HTR-8/SVneo (cell line): ENCODE data around the gene GALNT18.

Experiments used
- DNase-seq: peaks from one replicate; pipeline ENCODE4 v3.0.0; 2011; ENCODE audit warnings: low spot score, mixed read lengths; ENCODE audit not compliant: insufficient read length
- FAIRE-seq: peaks from 2 replicates; lab custom pipeline; 2011; peaks lifted over from hg19 to GRCh38; lab: Jason Lieb, UNC

The GALNT18 gene

GRCh38 chr11:11338304-11338703 lies 283.5 kb downstream of the GALNT18 start:
- no peak for DNase-seq
- FAIRE-seq: no peak

GRCh38 chr11:11336664-11337063 lies 285.1 kb downstream of the GALNT18 start:
- no peak for FAIRE-seq
- no peak for DNase-seq

GRCh38 chr11:11335043-11335442 lies 286.8 kb downstream of the GALNT18 start:
- FAIRE-seq: no peak

GRCh38 chr11:11334607-11335006 lies 287.2 kb downstream of the GALNT18 start:
- FAIRE-seq: no peak
- no peak for DNase-seq

More at GRCh38 chr11:11335043-11335442, 286.8 kb downstream of the GALNT18 start:
- no peak for DNase-seq

GRCh38 chr11:11332141-11332710 lies 289.6 kb downstream of the GALNT18 start:
- DNase-seq (no peak), FAIRE-seq (no peak)

- DNase-seq (no peak), FAIRE-seq (no peak)
These were observed 292.6 kb downstream of the GALNT18 start for GRCh38 chr11:11329062-11329806.

- FAIRE-seq (no peak), DNase-seq (no peak)
These were observed 297.7 kb downstream of the GALNT18 start for GRCh38 chr11:11324090-11324489.

- FAIRE-seq (no peak), DNase-seq (no peak)
These were observed 299.7 kb downstream of the GALNT18 start for GRCh38 chr11:11322101-11322500.

GRCh38 chr11:11320825-11321224 lies 301.0 kb downstream of the GALNT18 start:
- DNase-seq: no peak
- no peak for FAIRE-seq

- FAIRE-seq: no peak
- no peak for DNase-seq
These were observed 302.8 kb downstream of the GALNT18 start for GRCh38 chr11:11318961-11319360.

GRCh38 chr11:11318461-11318860 lies 303.3 kb downstream of the GALNT18 start:
- FAIRE-seq (no peak), DNase-seq (no peak)

- no peak for DNase-seq
- no peak for FAIRE-seq
These were observed 305.1 kb downstream of the GALNT18 start for GRCh38 chr11:11316651-11317230.

GRCh38 chr11:11313902-11314692 lies 307.7 kb downstream of the GALNT18 start:
- DNase-seq (no peak), FAIRE-seq (no peak)

- no peak for DNase-seq
These were observed 308.4 kb downstream of the GALNT18 start for GRCh38 chr11:11313426-11313825.

GRCh38 chr11:11312738-11313137 lies 309.1 kb downstream of the GALNT18 start:
- FAIRE-seq: no peak
- DNase-seq: no peak

More at GRCh38 chr11:11313426-11313825, 308.4 kb downstream of the GALNT18 start:
- FAIRE-seq: no peak

GRCh38 chr11:11311169-11311568 lies 310.6 kb downstream of the GALNT18 start:
- DNase-seq (no peak), FAIRE-seq (no peak)

GRCh38 chr11:11309906-11310305 lies 311.9 kb downstream of the GALNT18 start:
- no peak for DNase-seq
- FAIRE-seq: no peak

GRCh38 chr11:11308249-11308648 lies 313.6 kb downstream of the GALNT18 start:
- FAIRE-seq (no peak), DNase-seq (no peak)

GRCh38 chr11:11306855-11307254 lies 314.9 kb downstream of the GALNT18 start:
- no peak for DNase-seq
- FAIRE-seq: no peak

- no peak for FAIRE-seq
- DNase-seq: no peak
These were observed 317.3 kb downstream of the GALNT18 start for GRCh38 chr11:11304550-11304949.

- FAIRE-seq (no peak), DNase-seq (no peak)
These were observed 319.2 kb downstream of the GALNT18 start for GRCh38 chr11:11302565-11302964.
